ENCODE results near the gene TMC1.
"Not testable (repeated sequence)": the region's sequence is repeated elsewhere in the genome, so short reads cannot be mapped to it uniquely, and the experiment has no call there.

TMC1 gene

DNA sequence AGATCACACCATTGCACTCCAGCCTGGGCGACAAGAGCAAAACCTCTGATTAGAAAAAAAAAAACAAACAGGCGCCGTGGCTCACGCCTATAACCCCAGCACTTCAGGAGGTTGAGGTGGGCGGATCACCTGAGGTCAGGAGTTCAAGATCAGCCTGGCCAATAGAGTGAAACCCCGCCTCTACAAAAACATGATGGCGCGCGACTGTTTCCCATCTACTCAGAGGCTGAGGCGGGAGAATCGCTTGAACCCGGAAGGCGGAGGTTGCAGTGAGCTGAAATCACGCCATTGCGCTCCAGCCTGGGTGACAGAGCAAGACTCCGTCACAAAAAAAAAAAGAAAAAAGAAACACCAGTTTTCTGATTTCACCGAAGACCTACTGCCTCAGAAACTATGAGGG lies at the start of gene TMC1:
Gene TMC1, plus strand, starts transcription at position 193 of the 400 bp plus-strand sequence. CDS start 127,041 bp downstream, outside the sequence.
- not testable (repeated sequence) for FAIRE-seq

GRCh38 chr9:72473474-72474261 lies 47.7 kb upstream of the TMC1 start:
- FAIRE-seq = no peak

GRCh38 chr9:72474676-72475075 lies 46.7 kb upstream of the TMC1 start:
- no peak for FAIRE-seq

DNA sequence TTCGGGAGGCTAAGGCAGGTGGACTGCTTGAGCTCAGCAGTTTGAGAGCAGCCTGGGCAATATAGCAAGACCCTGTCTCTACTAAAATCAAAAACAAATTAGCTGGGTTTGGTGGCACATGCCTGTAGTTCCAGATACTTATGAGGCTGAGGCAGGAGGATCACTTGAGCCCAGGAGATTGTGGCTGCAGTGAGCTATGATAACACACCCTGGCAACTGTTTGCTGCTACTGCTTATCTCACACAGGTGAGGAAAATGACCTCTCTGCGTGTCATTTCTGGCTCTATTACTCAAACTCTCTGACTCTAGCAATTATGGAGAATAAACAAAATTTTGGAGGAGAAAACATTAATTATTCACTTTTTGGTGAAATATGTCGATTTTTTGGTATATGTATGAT lies 45.3 kb upstream of the TMC1 start:
- no peak for FAIRE-seq

DNA sequence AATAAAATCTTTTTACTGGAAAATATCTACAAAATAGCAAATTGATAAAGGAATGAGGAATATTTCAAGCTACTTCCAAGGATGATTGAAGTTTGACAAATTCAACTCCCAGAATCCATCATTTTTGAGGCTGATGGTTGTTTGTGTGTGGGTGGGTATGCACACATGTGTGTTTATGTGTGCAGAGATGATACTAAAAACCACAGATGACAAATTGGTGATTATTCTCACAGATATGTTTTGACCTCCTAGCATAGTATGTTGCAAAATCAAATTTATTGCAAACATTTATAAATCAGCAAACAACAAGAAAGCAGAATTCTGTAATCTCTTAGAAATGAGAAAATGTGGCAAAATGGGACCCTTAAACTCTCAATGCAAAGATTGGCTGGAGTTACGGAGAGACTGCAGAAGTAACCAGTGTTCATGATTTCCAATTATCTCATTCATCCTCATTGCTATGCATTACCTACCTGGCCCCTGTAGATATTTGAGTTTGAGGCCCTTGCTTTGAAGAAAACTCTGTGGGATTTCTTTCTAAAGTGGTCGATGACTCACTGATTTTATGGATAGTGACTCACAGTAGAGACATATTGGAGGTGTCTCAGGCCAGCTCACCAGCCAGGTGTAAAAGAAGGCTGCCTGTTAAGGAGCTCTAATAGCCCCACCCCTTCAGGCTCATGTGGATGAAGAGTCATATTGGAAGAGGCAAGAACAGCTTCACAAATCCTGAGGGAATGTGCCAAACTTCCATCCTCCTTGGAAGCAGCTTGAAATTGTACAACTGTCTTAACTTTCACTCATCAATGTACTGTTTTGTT lies 44.6 kb upstream of the TMC1 start:
- FAIRE-seq = no peak

- no peak for FAIRE-seq
Observed at GRCh38 chr9:72477930-72478518, 43.4 kb upstream of the TMC1 start.

DNA sequence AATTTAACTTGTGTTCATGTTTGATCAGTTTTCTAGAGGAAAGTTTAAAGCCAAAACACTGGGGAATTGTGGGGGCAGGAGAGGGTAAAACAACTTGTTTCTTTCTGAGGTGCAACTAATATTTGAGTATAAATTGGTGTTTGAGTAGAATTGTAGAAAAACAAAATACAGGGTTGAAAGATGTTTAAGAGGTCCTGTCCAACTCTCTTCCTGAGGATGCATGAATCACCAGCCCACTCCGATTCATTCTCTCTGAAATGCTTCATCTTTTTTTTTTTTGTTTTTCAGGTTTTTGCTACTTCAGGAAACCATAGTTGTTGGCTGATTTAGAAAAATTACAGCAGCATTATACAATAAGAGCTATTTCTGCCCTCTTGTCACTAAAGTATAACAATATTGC lies 42.4 kb upstream of the TMC1 start:
- no peak for FAIRE-seq

GRCh38 chr9:72480261-72480660 lies 41.1 kb upstream of the TMC1 start:
- FAIRE-seq = not testable (repeated sequence)

- FAIRE-seq = no peak
Observed at GRCh38 chr9:72480921-72481320, 40.5 kb upstream of the TMC1 start.

DNA sequence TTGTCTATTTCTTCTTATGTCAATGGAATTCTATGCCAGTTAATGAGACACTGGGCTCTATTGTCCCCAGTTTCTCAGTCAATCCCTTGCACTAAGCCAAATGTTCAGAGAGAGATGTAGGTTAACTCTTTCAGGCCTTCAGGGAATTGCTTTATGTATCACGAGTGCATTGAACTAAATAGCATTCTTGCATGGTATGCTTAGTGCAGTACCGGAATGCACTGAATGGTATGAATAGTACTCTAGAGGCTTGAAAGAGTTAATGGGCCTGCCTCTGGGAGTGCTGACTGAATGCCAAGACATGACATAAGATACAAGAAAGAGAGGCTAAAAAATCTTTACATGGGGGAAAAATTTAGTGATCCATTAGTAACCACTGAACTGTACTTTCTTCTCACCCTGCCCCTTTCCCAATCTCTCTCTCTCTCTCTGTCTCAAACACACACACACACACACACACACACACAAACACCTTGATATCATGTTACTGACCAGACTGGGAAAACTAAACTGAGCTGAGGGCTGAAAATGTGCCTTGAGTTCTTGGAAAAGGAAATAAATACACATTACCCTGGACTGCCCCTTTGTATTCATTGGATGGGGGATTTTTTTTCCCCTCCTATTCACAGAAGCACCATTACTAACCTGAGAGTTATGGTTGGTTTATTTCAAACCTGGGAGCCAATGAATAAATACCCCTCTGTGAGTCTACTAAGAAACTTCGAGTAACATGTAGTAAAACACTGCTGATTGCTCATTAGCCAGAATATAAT lies 35.4 kb upstream of the TMC1 start:
- no peak for FAIRE-seq

DNA sequence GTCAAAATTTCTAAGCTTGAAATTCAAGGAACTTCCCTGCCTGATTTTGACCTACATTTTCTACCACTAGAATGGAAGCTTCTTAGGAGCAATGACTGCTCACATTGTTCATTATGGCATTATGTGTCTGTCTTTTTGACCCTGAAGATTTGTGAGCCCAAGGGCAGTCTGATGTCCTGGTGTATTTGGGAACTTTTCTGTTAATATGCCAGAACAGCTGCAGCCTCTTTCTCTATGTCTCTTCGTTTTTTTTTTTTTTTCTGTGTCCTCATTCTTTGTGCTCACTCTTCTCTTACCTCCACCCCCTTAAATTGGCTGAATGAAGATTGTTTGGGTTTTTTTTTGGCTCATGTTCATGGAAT lies 34.8 kb upstream of the TMC1 start:
- FAIRE-seq = no peak

DNA sequence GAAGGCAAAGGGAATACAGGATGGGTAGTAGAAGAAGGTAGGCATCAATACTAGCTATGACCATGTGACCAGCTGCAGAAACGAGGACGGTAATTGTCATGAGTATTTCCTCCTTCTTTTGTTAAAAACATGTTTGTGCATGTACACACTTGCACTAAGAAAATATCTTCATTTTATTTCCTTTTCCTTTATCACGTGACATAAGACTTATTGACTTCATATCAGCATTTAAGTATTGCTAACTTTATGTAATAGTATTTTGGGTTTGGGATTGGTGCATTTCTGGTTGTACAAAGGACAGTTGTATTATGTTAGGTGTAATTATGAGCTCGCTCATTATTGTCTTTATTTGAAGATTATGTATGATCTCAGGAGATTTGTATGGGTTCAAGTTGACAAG lies 33.7 kb upstream of the TMC1 start:
- not testable (repeated sequence) for FAIRE-seq

GRCh38 chr9:72489986-72490385 lies 31.4 kb upstream of the TMC1 start:
- no peak for FAIRE-seq

- FAIRE-seq = no peak
Observed at GRCh38 chr9:72491242-72491641, 30.2 kb upstream of the TMC1 start.

GRCh38 chr9:72494051-72494450 lies 27.4 kb upstream of the TMC1 start:
- FAIRE-seq = no peak

GRCh38 chr9:72497447-72498046 lies 23.9 kb upstream of the TMC1 start:
- no peak for FAIRE-seq

- FAIRE-seq = no peak
Observed at GRCh38 chr9:72506615-72507014, 14.8 kb upstream of the TMC1 start.

DNA sequence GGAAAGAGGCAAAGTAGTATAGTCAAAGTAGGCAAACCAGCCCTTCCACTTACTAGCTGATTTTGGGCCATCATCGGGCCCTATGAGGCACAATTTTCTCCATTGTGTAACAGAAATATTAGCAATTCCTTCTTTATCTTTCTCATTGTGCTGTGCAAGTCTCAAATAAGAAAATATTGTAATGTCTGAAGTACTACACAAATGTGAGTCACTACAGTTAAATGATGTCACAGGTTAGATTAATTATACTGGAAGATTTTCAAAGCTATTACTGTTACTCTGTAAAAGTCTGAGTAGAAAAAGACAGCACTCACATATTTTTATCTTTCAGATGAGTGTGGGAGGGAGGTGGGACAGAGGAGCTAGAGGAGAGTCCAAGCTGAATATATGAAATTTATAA lies 12.4 kb upstream of the TMC1 start:
- FAIRE-seq = no peak

GRCh38 chr9:72509635-72510034 lies 11.8 kb upstream of the TMC1 start:
- FAIRE-seq = no peak

DNA sequence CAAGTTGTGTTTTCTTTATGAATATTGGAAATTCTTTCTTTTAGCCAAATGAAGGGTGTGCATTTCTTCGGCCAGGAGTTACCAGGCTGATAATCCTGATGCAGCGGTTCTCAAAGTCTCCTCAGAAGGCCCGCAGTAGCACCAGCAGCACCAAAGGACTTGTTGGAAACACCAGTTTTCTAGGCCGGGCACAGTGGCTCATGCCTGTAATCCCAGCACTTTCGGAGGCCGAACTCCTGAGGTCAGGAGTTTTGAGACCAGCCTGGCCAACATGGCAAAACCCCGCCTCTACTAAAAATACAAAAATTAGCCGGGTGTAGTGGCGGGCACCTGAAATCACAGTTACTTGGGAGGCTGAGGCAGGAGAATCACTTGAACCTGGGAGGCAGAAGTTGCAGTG lies 397 bp upstream of the TMC1 start:
- FAIRE-seq = not testable (repeated sequence)

GRCh38 chr9:72524820-72525540 lies 3.6 kb downstream of the TMC1 start:
- no peak for FAIRE-seq

Measured in A204.1 (cell line).